Endothelial cell of umbilical vein (primary cell): ENCODE results near the gene RTP3. TPM values are rescaled to one million over a fixed set of nuclear protein-coding genes. Genes with fewer than 3 reads are reported as not detected.

Source experiments
- BruUV-seq: library from RNA; stranded (reverse); fragments of 400-500 nt; replicated peaks from 2 replicates; lab custom pipeline; 2021; lab: Mats Ljungman, UMichigan
- CTCF ChIA-PET: fragments of 300-600, 350-600 bp; sonication (Branson Sonifier 250); formaldehyde crosslinking; loops from one replicate; lab custom pipeline; 2021; ENCODE audit warnings: antibody characterized with exemption, inconsistent platforms; lab: Charles Lee
- POLR2A ChIA-PET: fragments of 300-600, 350-600 bp; sonication (Branson Sonifier 250); formaldehyde crosslinking; loops from one replicate; lab custom pipeline; 2021; ENCODE audit warnings: antibody characterized with exemption, inconsistent platforms; lab: Charles Lee
- DNase-seq: peaks from one replicate; pipeline ENCODE4 v3.0.0-alpha.2; 2011; ENCODE audit warnings: low read depth, low spot score
- FAIRE-seq: peaks from 2 replicates; lab custom pipeline; 2011; peaks lifted over from hg19 to GRCh38; lab: Jason Lieb, UNC
- H2AFZ ChIP-seq: 2 replicates; pipeline ENCODE4 v1.6.0; 2012; ENCODE audit warnings: low read depth, low read length, control low read depth, inconsistent platforms
- H3K27ac ChIP-seq: 2 replicates; pipeline ENCODE4 v1.5.1; 2011; ENCODE audit warnings: low read depth, mild to moderate bottlenecking, control low read depth, low read length, moderate library complexity; ENCODE audit not compliant: insufficient read depth
- H3K27me3 ChIP-seq, 2 experiments: 2 replicates each; pipeline versions ENCODE4 v1.6.0 to v1.6.1; 2011; ENCODE audit warnings: low read length in 2 of 2, mixed read lengths in 1 of 2; ENCODE audit not compliant: control insufficient read depth in 2 of 2, insufficient read depth in 2 of 2
- H3K36me3 ChIP-seq, 2 experiments: 2 replicates in 1 of 2; 3 replicates in 1 of 2; pipeline ENCODE4 v1.5.1; 2011; ENCODE audit warnings: low read length in 2 of 2, mild to moderate bottlenecking in 1 of 2, moderate library complexity in 1 of 2; ENCODE audit not compliant: control insufficient read depth in 2 of 2, insufficient read depth in 2 of 2; ENCODE audit errors: extremely low read depth in 1 of 2
- H3K4me1 ChIP-seq: 3 replicates; pipeline ENCODE4 v1.5.1; 2011; ENCODE audit warnings: mild to moderate bottlenecking, low read length; ENCODE audit not compliant: control insufficient read depth, insufficient read depth; ENCODE audit errors: extremely low read depth
- H3K4me2 ChIP-seq: 2 replicates; pipeline ENCODE4 v1.6.1; 2011; ENCODE audit warnings: low read length, control low read depth, mixed read lengths; ENCODE audit not compliant: insufficient read depth
- H3K4me3 ChIP-seq, 3 experiments: fragments of 200-600 bp in 1 of 3; sonication (generic), shearing (Covaris generic) in 1 of 3; replicated peaks in 1 of 3; 2 replicates each; pipeline ENCODE4 v1.5.1; 2011 to 2016; ENCODE audit warnings: control low read depth in 3 of 3, low read length in 3 of 3, mild to moderate bottlenecking in 2 of 3, inconsistent platforms in 1 of 3, low read depth in 1 of 3, moderate library complexity in 1 of 3; ENCODE audit not compliant: insufficient read depth in 1 of 3
- H3K79me2 ChIP-seq: 2 replicates; pipeline ENCODE4 v1.6.0; 2012; ENCODE audit warnings: low read length, inconsistent platforms; ENCODE audit not compliant: control insufficient read depth, insufficient read depth
- H3K9ac ChIP-seq: replicated peaks from 2 replicates; pipeline ENCODE3; 2011; ENCODE audit warnings: low read length, control low read depth; ENCODE audit not compliant: insufficient read depth; ENCODE audit errors: extremely low read depth
- H3K9me1 ChIP-seq: replicated peaks from 3 replicates; pipeline ENCODE4 v1.6.0; 2011; ENCODE audit warnings: mild to moderate bottlenecking, low read length; ENCODE audit not compliant: control insufficient read depth, insufficient read depth; ENCODE audit errors: extremely low read depth
- H3K9me3 ChIP-seq: replicated peaks from 2 replicates; pipeline ENCODE4 v1.5.1; 2012; ENCODE audit warnings: low read length, inconsistent platforms; ENCODE audit not compliant: control insufficient read depth, insufficient read depth
- H4K20me1 ChIP-seq: replicated peaks from 2 replicates; pipeline ENCODE3; 2011; ENCODE audit warnings: mild to moderate bottlenecking, low read length; ENCODE audit not compliant: control insufficient read depth, insufficient read depth; ENCODE audit errors: extremely low read depth
- EZH2 ChIP-seq: IDR thresholded peaks from 2 replicates; pipeline ENCODE4 v1.6.1; 2012; ENCODE audit warnings: borderline replicate concordance, low read depth, mild to moderate bottlenecking, moderate library complexity, low read length, inconsistent platforms; ENCODE audit not compliant: severe bottlenecking
- FOS ChIP-seq: IDR thresholded peaks from 2 replicates; pipeline ENCODE4 v1.6.1; 2011; ENCODE audit warnings: mild to moderate bottlenecking, low read length, moderate library complexity, borderline replicate concordance; ENCODE audit not compliant: insufficient read depth
- GATA2 ChIP-seq: IDR thresholded peaks from 2 replicates; pipeline ENCODE4 v1.7.0; 2011; ENCODE audit warnings: low read depth, mild to moderate bottlenecking, moderate library complexity, mixed read lengths, low read length; ENCODE audit not compliant: insufficient read length, insufficient read depth
- JUN ChIP-seq: IDR thresholded peaks from 2 replicates; pipeline ENCODE4 v1.6.1; 2011; ENCODE audit warnings: borderline replicate concordance, low read depth; ENCODE audit not compliant: insufficient read length, insufficient read depth
- MYC ChIP-seq: IDR thresholded peaks from one replicate; pipeline ENCODE4 v1.6.1; 2011; ENCODE audit warnings: mild to moderate bottlenecking, low read depth, low read length
- POLR2A ChIP-seq: IDR thresholded peaks from 2 replicates; pipeline ENCODE4 v1.6.1; 2012; ENCODE audit warnings: low read depth, mild to moderate bottlenecking, control low read depth, low read length
- POLR2AphosphoS5 ChIP-seq: IDR thresholded peaks from 2 replicates; pipeline ENCODE4 v1.6.1; 2012; ENCODE audit warnings: low read depth, mild to moderate bottlenecking, control low read depth, low read length, moderate library complexity; ENCODE audit not compliant: insufficient read depth
- dilution Hi-C: fragments of 300-500 bp; cut with MboI; formaldehyde crosslinking; loops from one replicate; pipeline ENCODE4 v1.15.0; 2019; ENCODE audit warnings: low sequenced_read_pairs; ENCODE audit not compliant: extremely low pct_ligation_motif_present
- intact Hi-C: fragments of 100-400 bp; cut with micrococcal nuclease; formaldehyde crosslinking; loops from one replicate; pipeline ENCODE4 v1.10.0; 2022
- polyA plus RNA-seq, 4 experiments: library from polyadenylated mRNA; depleted of rRNA in 3 of 4; stranded (reverse) in 3 of 4; unstranded in 1 of 4; fragments of >200 nt; gene quantifications; 2 replicates each; pipeline versions ENCODE4 v1.2.1 to v1.2.3, GENCODE V29; 2011 to 2012; ENCODE audit warnings: missing spikeins in 1 of 4
- total RNA-seq: library from RNA; stranded (reverse); gene quantifications from 2 replicates; pipeline ENCODE4 v1.2.3, GENCODE V29; 2021
- TF ChIP-seq, protein P1 (sequence below), 2 donors: IDR thresholded peaks; 1 replicate in 1 of 2; 2 replicates in 1 of 2; pipeline ENCODE4 v1.5.1; 2011; ENCODE audit warnings: low read length in 2 of 2, mild to moderate bottlenecking in 2 of 2, moderate library complexity in 2 of 2, control low read depth in 1 of 2, inconsistent platforms in 1 of 2, low read depth in 1 of 2; ENCODE audit not compliant: insufficient read depth in 1 of 2; ENCODE audit errors: extremely low read depth in 1 of 2
- TF ChIP-seq, protein P2 (sequence below): IDR thresholded peaks from 2 replicates; pipeline ENCODE4 v1.6.1; 2011; ENCODE audit not compliant: insufficient read depth, insufficient read length

RTP3 gene
- total and polyA plus RNA-seq, 2 donors (not counting 3 experiments of a cell fraction or from before 2014, with no cell fraction given), result 0.06 TPM; not detected in 1

DNA sequence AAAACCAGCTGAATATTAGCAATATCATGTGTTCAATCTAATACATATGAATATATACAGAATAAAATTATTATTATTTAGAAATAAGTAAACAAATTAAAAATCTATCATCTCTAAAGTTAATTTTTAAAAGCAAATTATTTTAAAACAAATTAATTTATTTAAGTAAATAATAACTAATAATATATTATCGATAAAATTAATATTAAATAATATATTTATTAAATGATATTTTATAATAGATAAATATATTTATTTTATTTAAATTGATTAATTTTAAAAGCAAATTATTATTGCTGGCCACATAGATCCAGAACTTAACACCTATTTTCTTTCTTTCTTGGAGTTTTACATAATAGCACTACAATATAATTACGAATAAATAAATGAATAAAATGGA, 22.2 kb downstream of the RTP3 start:
- no peaks in the 10 kb centered on the region for H3K27me3 ChIP-seq
- H3K4me1 ChIP-seq, result peaks cover 37% of the 10 kb centered on the region
- dilution Hi-C loops, result no loop called here
- FAIRE-seq (no peak), DNase-seq (no peak)
- no peaks in the 10 kb centered on the region for H3K9me1 ChIP-seq
- H3K4me3 ChIP-seq, result no peak overlapping the region
- ChIA-PET POLR2A (no interaction called here), CTCF (interaction anchor here (1.1 to 2.5 kb wide), 2 partner anchors 31 to 38 kb away, joined by 4 to 12 read pairs; no protein-coding TSS in a partner anchor)
- BruUV-seq, result no TSS peak
- H3K4me2 ChIP-seq, result no peak overlapping the region
- TF ChIP-seq, protein P1, sequence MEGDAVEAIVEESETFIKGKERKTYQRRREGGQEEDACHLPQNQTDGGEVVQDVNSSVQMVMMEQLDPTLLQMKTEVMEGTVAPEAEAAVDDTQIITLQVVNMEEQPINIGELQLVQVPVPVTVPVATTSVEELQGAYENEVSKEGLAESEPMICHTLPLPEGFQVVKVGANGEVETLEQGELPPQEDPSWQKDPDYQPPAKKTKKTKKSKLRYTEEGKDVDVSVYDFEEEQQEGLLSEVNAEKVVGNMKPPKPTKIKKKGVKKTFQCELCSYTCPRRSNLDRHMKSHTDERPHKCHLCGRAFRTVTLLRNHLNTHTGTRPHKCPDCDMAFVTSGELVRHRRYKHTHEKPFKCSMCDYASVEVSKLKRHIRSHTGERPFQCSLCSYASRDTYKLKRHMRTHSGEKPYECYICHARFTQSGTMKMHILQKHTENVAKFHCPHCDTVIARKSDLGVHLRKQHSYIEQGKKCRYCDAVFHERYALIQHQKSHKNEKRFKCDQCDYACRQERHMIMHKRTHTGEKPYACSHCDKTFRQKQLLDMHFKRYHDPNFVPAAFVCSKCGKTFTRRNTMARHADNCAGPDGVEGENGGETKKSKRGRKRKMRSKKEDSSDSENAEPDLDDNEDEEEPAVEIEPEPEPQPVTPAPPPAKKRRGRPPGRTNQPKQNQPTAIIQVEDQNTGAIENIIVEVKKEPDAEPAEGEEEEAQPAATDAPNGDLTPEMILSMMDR (IDR thresholded peaks at IDR 0.05; ENCODE audit: extremely low read depth in 1 of 2, insufficient read depth in 1 of 2, low read depth in 1 of 2, low read length in 2 of 2), result no peak
- TF ChIP-seq POLR2AphosphoS5 (no peak), JUN (no peak), MYC (no peak), GATA2 (no peak), EZH2 (no peak), POLR2A (no peak), FOS (no peak)
- TF ChIP-seq, protein P2, sequence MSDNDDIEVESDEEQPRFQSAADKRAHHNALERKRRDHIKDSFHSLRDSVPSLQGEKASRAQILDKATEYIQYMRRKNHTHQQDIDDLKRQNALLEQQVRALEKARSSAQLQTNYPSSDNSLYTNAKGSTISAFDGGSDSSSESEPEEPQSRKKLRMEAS, result no peak
- no peak overlapping the region for H2AFZ ChIP-seq
- no peaks in the 10 kb centered on the region for H3K36me3 ChIP-seq
- intact Hi-C loops, result no loop called here
- H3K27ac ChIP-seq, result peak overlapping the region; percentile 89
- H3K79me2 ChIP-seq, result no peaks in the 10 kb centered on the region
- no peaks in the 10 kb centered on the region for H3K9me3 ChIP-seq
- H4K20me1 ChIP-seq, result no peaks in the 10 kb centered on the region
- H3K9ac ChIP-seq, result peak overlapping the region; percentile 73
